ENCODE results near the gene TMIGD2.

DNA sequence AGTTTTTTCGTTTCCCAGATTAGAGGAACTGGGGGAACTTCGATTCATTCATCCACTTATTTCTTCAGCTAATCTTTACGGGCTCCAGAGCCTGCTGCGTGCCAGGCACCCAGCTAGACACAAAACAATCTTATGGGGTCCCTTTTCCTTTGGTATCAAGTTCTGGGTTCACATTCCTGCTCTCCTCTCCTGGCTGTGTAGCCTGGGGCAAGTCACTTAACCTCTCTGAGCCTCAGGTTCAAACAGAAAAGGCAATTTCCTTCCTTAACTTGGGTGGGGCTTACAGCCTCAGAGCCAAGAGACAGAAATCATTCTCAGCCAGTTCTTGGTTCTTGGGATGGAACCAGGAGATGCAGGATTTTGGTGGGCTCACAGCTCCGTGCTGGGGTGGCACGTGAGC lies 17.2 kb downstream of the TMIGD2 start:
- TF ChIP-seq, protein P1, sequence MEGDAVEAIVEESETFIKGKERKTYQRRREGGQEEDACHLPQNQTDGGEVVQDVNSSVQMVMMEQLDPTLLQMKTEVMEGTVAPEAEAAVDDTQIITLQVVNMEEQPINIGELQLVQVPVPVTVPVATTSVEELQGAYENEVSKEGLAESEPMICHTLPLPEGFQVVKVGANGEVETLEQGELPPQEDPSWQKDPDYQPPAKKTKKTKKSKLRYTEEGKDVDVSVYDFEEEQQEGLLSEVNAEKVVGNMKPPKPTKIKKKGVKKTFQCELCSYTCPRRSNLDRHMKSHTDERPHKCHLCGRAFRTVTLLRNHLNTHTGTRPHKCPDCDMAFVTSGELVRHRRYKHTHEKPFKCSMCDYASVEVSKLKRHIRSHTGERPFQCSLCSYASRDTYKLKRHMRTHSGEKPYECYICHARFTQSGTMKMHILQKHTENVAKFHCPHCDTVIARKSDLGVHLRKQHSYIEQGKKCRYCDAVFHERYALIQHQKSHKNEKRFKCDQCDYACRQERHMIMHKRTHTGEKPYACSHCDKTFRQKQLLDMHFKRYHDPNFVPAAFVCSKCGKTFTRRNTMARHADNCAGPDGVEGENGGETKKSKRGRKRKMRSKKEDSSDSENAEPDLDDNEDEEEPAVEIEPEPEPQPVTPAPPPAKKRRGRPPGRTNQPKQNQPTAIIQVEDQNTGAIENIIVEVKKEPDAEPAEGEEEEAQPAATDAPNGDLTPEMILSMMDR (IDR thresholded peaks at IDR 0.05): no peak
- no peak for TF ChIP-seq POLR2A (IDR thresholded peaks at IDR 0.05)
